Activated T-cell treated with anti-CD3 and anti-CD28 coated beads, Interleukin-2, amount 50 U/mL, for 1 hour (primary cell): Measurements from ENCODE around the gene PKDCC.
A peak's percentile ranks its signal among the peaks of the same experiment; 100 is the strongest.

Experiments used
- DNase-seq: peaks from one replicate; pipeline ENCODE4 v3.0.0-alpha.2; 2020

Gene PKDCC

GRCh38 chr2:42092084-42092996, 44.5 kb downstream of the PKDCC start:
- no peak for DNase-seq

- no peak for DNase-seq
These were observed 46.3 kb downstream of the PKDCC start for GRCh38 chr2:42094114-42094513.

GRCh38 chr2:42095923-42096408, 48.1 kb downstream of the PKDCC start:
- DNase-seq: peak; percentile 76

GRCh38 chr2:42096869-42097591, 49.2 kb downstream of the PKDCC start:
- DNase-seq: no peak

GRCh38 chr2:42098571-42099437, 51.0 kb downstream of the PKDCC start:
- DNase-seq: peak; percentile 32

- no peak for DNase-seq
These were observed 51.8 kb downstream of the PKDCC start for GRCh38 chr2:42099438-42100173.

- no peak for DNase-seq
These were observed 52.9 kb downstream of the PKDCC start for GRCh38 chr2:42100683-42101205.

GRCh38 chr2:42101206-42102023, 53.6 kb downstream of the PKDCC start:
- peak; percentile 72 for DNase-seq

- peak; percentile 95 for DNase-seq
These were observed 54.3 kb downstream of the PKDCC start for GRCh38 chr2:42102024-42102590.

GRCh38 chr2:42102591-42103450, 55.0 kb downstream of the PKDCC start:
- no peak for DNase-seq

GRCh38 chr2:42103829-42104228, 56.0 kb downstream of the PKDCC start:
- DNase-seq: no peak

GRCh38 chr2:42104621-42105020, 56.8 kb downstream of the PKDCC start:
- no peak for DNase-seq

GRCh38 chr2:42105330-42106256, 57.8 kb downstream of the PKDCC start:
- peak; percentile 76 for DNase-seq

GRCh38 chr2:42106257-42106816, 58.5 kb downstream of the PKDCC start:
- DNase-seq: peak; percentile 45

- DNase-seq: no peak
These were observed 59.6 kb downstream of the PKDCC start for GRCh38 chr2:42107249-42108042.
